Peyer's patch (tissue), 4 donors: Measurements from ENCODE around the gene ZGLP1.

ENCODE experiments used
- CTCF ChIP-seq, 6 experiments: fragments of 450-650 bp in 4 of 6; fragments of 200-600 bp in 2 of 6; sonication (generic) in 1 of 6; IDR thresholded peaks; one replicate each; pipeline ENCODE4 v1.5.1; 2017 to 2019; ENCODE audit warnings: antibody characterized with exemption in 6 of 6, mild to moderate bottlenecking in 3 of 6, moderate library complexity in 1 of 6
- POLR2A ChIP-seq, 2 donors: fragments of 450-650 bp; IDR thresholded peaks; one replicate each; pipeline ENCODE4 v1.5.1; 2017; ENCODE audit warnings: antibody characterized with exemption in 2 of 2, mild to moderate bottlenecking in 2 of 2, moderate library complexity in 2 of 2

- no peak for TF ChIP-seq CTCF (IDR thresholded peaks at IDR 0.05)
- no peak for TF ChIP-seq POLR2A (IDR thresholded peaks at IDR 0.05)
Observed at GRCh38 chr19:10278935-10279334, 30.7 kb downstream of the ZGLP1 start.
